HEK293 (cell line): ENCODE measurements around the gene CPA4.
"Not testable (repeated sequence)": the region's sequence is repeated elsewhere in the genome, so short reads cannot be mapped to it uniquely, and the experiment has no call there.

ENCODE experiments used
- CTCF ChIA-PET: fragments of 350-600 bp; formaldehyde crosslinking; extraction: SDS; loops from one replicate; lab custom pipeline; 2021; ENCODE audit warnings: antibody characterized with exemption; lab: Yijun Ruan, JAX
- POLR2A ChIA-PET: fragments of 300-600 bp; formaldehyde crosslinking; extraction: SDS; loops from one replicate; lab custom pipeline; 2020; ENCODE audit warnings: antibody characterized with exemption, inconsistent platforms; lab: Yijun Ruan, JAX
- H3K27ac ChIP-seq: fragments of 200-500 bp; sonication (Bioruptor generic); 2 replicates; pipeline ENCODE4 v1.5.1; 2014; ENCODE audit warnings: low read depth, low read length, control low read depth, inconsistent platforms; ENCODE audit errors: extremely low read depth
- H3K36me3 ChIP-seq, 2 experiments: fragments of 200-500 bp in 1 of 2; sonication (Bioruptor generic) in 1 of 2; 1 replicate in 1 of 2; 2 replicates in 1 of 2; pipeline ENCODE4 v1.5.1; 2014 to 2017; ENCODE audit warnings: inconsistent platforms in 2 of 2, low read length in 2 of 2; ENCODE audit not compliant: control insufficient read depth in 2 of 2, insufficient read depth in 1 of 2
- H3K4me1 ChIP-seq: fragments of 200-500 bp; sonication (Bioruptor generic); 2 replicates; pipeline ENCODE4 v1.5.1; 2014; ENCODE audit warnings: mild to moderate bottlenecking, low read length, inconsistent platforms; ENCODE audit not compliant: control insufficient read depth, insufficient read depth
- H3K4me3 ChIP-seq: 2 replicates; pipeline ENCODE4 v1.5.1; 2011; ENCODE audit warnings: low read depth, mild to moderate bottlenecking, control low read depth, low read length, moderate library complexity
- H3K9me3 ChIP-seq: fragments of 200-500 bp; sonication (Bioruptor generic); 2 replicates; pipeline ENCODE4 v1.5.1; 2014; ENCODE audit warnings: low read depth, low read length, inconsistent platforms; ENCODE audit not compliant: control insufficient read depth, insufficient read depth
- GFI1B ChIP-seq: fragments of 450-650 bp; formaldehyde crosslinking; IDR thresholded peaks from 2 replicates; pipeline ENCODE4 v1.5.1; 2016; ENCODE audit warnings: missing biosample characterization, missing genetic modification characterization
- HOXA7 ChIP-seq: sonication (generic); formaldehyde crosslinking; IDR thresholded peaks from 2 replicates; pipeline ENCODE4 v1.8.1; 2022; ENCODE audit warnings: missing genetic modification reagents, borderline replicate concordance
- ZIC2 ChIP-seq: fragments of 450-650 bp; formaldehyde crosslinking; IDR thresholded peaks from 2 replicates; pipeline ENCODE4 v1.5.1; 2016; ENCODE audit warnings: missing biosample characterization, missing genetic modification characterization
- ZNF169 ChIP-seq: fragments of 450-650 bp; formaldehyde crosslinking; IDR thresholded peaks from 2 replicates; pipeline ENCODE4 v1.5.1; 2016; ENCODE audit warnings: missing biosample characterization, missing genetic modification characterization
- ZNF311 ChIP-seq: fragments of 450-650 bp; formaldehyde crosslinking; IDR thresholded peaks from 2 replicates; pipeline ENCODE4 v1.5.1; 2017; ENCODE audit warnings: missing biosample characterization, missing genetic modification characterization, borderline replicate concordance
- ZNF335 ChIP-seq: fragments of 450-650 bp; formaldehyde crosslinking; conservative IDR thresholded peaks from 2 replicates; pipeline ENCODE4 v1.5.1; 2016; ENCODE audit warnings: missing biosample characterization, missing genetic modification characterization
- ZNF354C ChIP-seq: fragments of 450-650 bp; formaldehyde crosslinking; IDR thresholded peaks from 2 replicates; pipeline ENCODE4 v1.5.1; 2016; ENCODE audit warnings: missing biosample characterization, missing genetic modification characterization, low read depth, borderline replicate concordance
- ZNF473 ChIP-seq: fragments of 450-650 bp; formaldehyde crosslinking; IDR thresholded peaks from 2 replicates; pipeline ENCODE4 v1.5.1; 2017; ENCODE audit warnings: missing biosample characterization, missing genetic modification characterization
- ZNF571 ChIP-seq: fragments of 450-650 bp; formaldehyde crosslinking; IDR thresholded peaks from 2 replicates; pipeline ENCODE4 v1.5.0; 2017; ENCODE audit warnings: missing biosample characterization, missing genetic modification characterization
- ZNF600 ChIP-seq: fragments of 450-650 bp; formaldehyde crosslinking; IDR thresholded peaks from 2 replicates; pipeline ENCODE4 v1.5.1; 2016; ENCODE audit warnings: missing biosample characterization, missing genetic modification characterization
- ZNF670 ChIP-seq: fragments of 450-650 bp; formaldehyde crosslinking; IDR thresholded peaks from 2 replicates; pipeline ENCODE4 v1.5.1; 2016; ENCODE audit warnings: missing biosample characterization, missing genetic modification characterization, low read depth
- TF ChIP-seq, protein P1 (sequence below): fragments of 450-650 bp; formaldehyde crosslinking; IDR thresholded peaks from 2 replicates; pipeline ENCODE4 v1.5.1; 2016; ENCODE audit warnings: missing biosample characterization, missing genetic modification characterization, low read depth
- TF ChIP-seq, protein P2 (sequence below): fragments of 450-650 bp; formaldehyde crosslinking; IDR thresholded peaks from 2 replicates; pipeline ENCODE4 v1.5.1; 2016; ENCODE audit warnings: missing biosample characterization, missing genetic modification characterization, borderline replicate concordance
- TF ChIP-seq, protein P3 (sequence below): fragments of 450-650 bp; formaldehyde crosslinking; IDR thresholded peaks from 2 replicates; pipeline ENCODE4 v1.5.1; 2016; ENCODE audit warnings: missing biosample characterization, missing genetic modification characterization
- TF ChIP-seq, protein P4 (sequence below): fragments of 450-650 bp; formaldehyde crosslinking; IDR thresholded peaks from 2 replicates; pipeline ENCODE4 v1.5.1; 2016; ENCODE audit warnings: missing biosample characterization, missing genetic modification characterization
- TF ChIP-seq, protein P5 (sequence below): fragments of 450-650 bp; formaldehyde crosslinking; IDR thresholded peaks from 2 replicates; pipeline ENCODE4 v1.5.1; 2016; ENCODE audit warnings: missing biosample characterization, missing genetic modification characterization
- TF ChIP-seq, protein P6 (sequence below): IDR thresholded peaks from 2 replicates; pipeline ENCODE4 v1.6.1; 2011; ENCODE audit warnings: mild to moderate bottlenecking, low read depth, low read length, borderline replicate concordance

CPA4 gene

DNA sequence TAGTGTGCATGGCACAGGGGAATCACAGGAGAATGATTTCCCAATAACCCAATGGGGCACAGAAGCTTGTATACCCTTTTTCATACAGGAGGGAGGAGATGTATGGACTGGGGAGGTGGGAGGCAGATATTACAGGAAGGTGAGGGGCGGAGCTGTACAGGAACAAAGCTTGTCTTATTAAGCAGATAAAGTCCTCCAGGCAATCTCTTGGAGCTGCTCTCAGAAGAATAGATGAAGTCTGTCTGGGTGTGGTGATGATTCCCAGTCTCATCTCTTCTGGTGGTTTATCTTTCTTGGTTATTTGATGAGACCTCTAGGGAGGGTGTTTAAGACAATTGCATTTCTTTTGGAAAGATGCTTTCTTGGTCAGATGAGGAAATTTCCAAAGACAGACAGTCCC, 26.6 kb downstream of the CPA4 start:
- H3K27ac ChIP-seq, result no peak overlapping the region
- H3K4me3 ChIP-seq, result no peak overlapping the region
- no peak for TF ChIP-seq GFI1B (tag by site-specific recombination)
- no peak for TF ChIP-seq ZNF473
- TF ChIP-seq, protein P1, sequence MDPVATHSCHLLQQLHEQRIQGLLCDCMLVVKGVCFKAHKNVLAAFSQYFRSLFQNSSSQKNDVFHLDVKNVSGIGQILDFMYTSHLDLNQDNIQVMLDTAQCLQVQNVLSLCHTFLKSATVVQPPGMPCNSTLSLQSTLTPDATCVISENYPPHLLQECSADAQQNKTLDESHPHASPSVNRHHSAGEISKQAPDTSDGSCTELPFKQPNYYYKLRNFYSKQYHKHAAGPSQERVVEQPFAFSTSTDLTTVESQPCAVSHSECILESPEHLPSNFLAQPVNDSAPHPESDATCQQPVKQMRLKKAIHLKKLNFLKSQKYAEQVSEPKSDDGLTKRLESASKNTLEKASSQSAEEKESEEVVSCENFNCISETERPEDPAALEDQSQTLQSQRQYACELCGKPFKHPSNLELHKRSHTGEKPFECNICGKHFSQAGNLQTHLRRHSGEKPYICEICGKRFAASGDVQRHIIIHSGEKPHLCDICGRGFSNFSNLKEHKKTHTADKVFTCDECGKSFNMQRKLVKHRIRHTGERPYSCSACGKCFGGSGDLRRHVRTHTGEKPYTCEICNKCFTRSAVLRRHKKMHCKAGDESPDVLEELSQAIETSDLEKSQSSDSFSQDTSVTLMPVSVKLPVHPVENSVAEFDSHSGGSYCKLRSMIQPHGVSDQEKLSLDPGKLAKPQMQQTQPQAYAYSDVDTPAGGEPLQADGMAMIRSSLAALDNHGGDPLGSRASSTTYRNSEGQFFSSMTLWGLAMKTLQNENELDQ (tag by site-specific recombination), result no peak
- no peak for TF ChIP-seq ZNF169
- no peak for TF ChIP-seq ZNF600 (tag by site-specific recombination)
- TF ChIP-seq, protein P2, sequence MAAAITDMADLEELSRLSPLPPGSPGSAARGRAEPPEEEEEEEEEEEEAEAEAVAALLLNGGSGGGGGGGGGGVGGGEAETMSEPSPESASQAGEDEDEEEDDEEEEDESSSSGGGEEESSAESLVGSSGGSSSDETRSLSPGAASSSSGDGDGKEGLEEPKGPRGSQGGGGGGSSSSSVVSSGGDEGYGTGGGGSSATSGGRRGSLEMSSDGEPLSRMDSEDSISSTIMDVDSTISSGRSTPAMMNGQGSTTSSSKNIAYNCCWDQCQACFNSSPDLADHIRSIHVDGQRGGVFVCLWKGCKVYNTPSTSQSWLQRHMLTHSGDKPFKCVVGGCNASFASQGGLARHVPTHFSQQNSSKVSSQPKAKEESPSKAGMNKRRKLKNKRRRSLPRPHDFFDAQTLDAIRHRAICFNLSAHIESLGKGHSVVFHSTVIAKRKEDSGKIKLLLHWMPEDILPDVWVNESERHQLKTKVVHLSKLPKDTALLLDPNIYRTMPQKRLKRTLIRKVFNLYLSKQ (tag by site-specific recombination), result no peak
- no peak for TF ChIP-seq ZNF311 (tag by site-specific recombination)
- TF ChIP-seq, protein P3, sequence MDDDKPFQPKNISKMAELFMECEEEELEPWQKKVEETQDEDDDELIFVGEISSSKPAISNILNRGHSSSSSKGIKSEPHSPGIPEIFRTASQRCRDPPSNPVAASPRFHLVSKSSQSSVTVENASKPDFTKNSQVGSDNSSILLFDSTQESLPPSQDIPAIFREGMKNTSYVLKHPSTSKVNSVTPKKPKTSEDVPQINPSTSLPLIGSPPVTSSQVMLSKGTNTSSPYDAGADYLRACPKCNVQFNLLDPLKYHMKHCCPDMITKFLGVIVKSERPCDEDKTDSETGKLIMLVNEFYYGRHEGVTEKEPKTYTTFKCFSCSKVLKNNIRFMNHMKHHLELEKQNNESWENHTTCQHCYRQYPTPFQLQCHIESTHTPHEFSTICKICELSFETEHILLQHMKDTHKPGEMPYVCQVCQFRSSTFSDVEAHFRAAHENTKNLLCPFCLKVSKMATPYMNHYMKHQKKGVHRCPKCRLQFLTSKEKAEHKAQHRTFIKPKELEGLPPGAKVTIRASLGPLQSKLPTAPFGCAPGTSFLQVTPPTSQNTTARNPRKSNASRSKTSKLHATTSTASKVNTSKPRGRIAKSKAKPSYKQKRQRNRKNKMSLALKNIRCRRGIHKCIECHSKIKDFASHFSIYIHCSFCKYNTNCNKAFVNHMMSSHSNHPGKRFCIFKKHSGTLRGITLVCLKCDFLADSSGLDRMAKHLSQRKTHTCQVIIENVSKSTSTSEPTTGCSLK (tag by site-specific recombination), result no peak
- POLR2A ChIA-PET, result no interaction called here
- CTCF ChIA-PET, result no interaction called here
- no peaks in the 10 kb centered on the region for H3K36me3 ChIP-seq
- H3K4me1 ChIP-seq, result no peaks in the 10 kb centered on the region
- H3K9me3 ChIP-seq, result no peaks in the 10 kb centered on the region

DNA sequence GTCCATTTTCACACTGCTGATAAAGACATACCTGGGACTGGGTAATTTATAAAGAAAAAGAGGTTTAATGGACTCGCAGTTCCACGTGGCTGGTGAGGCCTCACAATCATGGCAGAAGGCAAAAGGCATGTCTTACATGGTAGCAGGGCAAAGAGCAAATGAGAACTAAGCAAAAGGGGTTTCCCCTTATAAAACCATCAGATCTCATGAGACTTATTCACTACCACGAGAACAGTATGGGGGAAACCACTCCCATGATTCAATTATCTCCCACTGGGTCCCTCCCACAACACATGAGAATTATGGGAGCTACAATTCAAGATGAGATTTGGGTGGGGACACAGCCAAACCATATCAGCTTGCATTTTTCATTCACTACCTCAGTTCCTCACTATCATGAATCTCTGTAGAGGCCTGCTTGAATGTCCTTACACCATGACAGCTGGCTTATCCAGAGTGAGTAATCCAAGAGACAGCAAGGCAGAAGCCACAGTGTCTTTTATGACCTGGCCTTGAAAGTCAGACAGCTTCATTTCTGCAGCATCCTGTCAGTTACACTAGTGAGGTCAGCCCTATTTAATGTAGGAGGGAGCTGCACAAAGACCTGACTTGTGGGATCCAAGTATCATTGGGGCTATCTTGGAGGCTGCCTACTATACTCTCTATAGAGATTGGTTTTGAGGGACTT, 28.7 kb downstream of the CPA4 start:
- H3K27ac ChIP-seq, POLR2A ChIA-PET, H3K4me1 ChIP-seq, H3K36me3 ChIP-seq, CTCF ChIA-PET, H3K4me3 ChIP-seq, H3K9me3 ChIP-seq: not testable (repeated sequence)

DNA sequence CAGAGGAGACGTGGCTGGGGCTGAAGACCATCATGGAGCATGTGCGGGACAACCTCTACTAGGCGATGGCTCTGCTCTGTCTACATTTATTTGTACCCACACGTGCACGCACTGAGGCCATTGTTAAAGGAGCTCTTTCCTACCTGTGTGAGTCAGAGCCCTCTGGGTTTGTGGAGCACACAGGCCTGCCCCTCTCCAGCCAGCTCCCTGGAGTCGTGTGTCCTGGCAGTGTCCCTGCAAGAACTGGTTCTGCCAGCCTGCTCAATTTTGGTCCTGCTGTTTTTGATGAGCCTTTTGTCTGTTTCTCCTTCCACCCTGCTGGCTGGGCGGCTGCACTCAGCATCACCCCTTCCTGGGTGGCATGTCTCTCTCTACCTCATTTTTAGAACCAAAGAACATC, 29.7 kb downstream of the CPA4 start:
- Histone ChIP-seq H3K9me3 (no peaks in the 10 kb centered on the region), H3K4me1 (no peaks in the 10 kb centered on the region), H3K36me3 (no peaks in the 10 kb centered on the region)
- POLR2A ChIA-PET, result no interaction called here
- no peak for TF ChIP-seq ZNF354C (tag by site-specific recombination)
- TF ChIP-seq, protein P4, sequence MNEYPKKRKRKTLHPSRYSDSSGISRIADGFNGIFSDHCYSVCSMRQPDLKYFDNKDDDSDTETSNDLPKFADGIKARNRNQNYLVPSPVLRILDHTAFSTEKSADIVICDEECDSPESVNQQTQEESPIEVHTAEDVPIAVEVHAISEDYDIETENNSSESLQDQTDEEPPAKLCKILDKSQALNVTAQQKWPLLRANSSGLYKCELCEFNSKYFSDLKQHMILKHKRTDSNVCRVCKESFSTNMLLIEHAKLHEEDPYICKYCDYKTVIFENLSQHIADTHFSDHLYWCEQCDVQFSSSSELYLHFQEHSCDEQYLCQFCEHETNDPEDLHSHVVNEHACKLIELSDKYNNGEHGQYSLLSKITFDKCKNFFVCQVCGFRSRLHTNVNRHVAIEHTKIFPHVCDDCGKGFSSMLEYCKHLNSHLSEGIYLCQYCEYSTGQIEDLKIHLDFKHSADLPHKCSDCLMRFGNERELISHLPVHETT, result no peak
- TF ChIP-seq HOXA7 (CRISPR knock-in tag), result no peak
- no peak for TF ChIP-seq ZNF670
- no peak for TF ChIP-seq ZNF571
- no peak for TF ChIP-seq ZNF335 (tag by site-specific recombination)
- TF ChIP-seq ZIC2 (tag by site-specific recombination), result no peak
- TF ChIP-seq, protein P5, sequence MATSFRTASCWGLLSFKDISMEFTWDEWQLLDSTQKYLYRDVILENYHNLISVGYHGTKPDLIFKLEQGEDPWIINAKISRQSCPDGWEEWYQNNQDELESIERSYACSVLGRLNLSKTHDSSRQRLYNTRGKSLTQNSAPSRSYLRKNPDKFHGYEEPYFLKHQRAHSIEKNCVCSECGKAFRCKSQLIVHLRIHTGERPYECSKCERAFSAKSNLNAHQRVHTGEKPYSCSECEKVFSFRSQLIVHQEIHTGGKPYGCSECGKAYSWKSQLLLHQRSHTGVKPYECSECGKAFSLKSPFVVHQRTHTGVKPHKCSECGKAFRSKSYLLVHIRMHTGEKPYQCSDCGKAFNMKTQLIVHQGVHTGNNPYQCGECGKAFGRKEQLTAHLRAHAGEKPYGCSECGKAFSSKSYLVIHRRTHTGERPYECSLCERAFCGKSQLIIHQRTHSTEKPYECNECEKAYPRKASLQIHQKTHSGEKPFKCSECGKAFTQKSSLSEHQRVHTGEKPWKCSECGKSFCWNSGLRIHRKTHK (tag by site-specific recombination), result no peak
- TF ChIP-seq, protein P6, sequence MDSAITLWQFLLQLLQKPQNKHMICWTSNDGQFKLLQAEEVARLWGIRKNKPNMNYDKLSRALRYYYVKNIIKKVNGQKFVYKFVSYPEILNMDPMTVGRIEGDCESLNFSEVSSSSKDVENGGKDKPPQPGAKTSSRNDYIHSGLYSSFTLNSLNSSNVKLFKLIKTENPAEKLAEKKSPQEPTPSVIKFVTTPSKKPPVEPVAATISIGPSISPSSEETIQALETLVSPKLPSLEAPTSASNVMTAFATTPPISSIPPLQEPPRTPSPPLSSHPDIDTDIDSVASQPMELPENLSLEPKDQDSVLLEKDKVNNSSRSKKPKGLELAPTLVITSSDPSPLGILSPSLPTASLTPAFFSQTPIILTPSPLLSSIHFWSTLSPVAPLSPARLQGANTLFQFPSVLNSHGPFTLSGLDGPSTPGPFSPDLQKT, result no peak
- TF ChIP-seq, all 188 proteins: peak for 0
- CTCF ChIA-PET, result no interaction called here
- no peak overlapping the region for H3K4me3 ChIP-seq
- no peak overlapping the region for H3K27ac ChIP-seq
